ENCODE results near the gene SERINC2. TPM values are rescaled to one million over a fixed set of nuclear protein-coding genes. Genes with fewer than 3 reads are reported as not detected.

The SERINC2 gene
- total and polyA plus RNA-seq, 10 of the 15 experiments (the other 5 are each of a cell fraction or from before 2014, with no cell fraction given): 0.02 to 9.4 (median 0.50) TPM

GRCh38 chr1:31476891-31477846 is 64.2 kb downstream of the SERINC2 start (continued):
- TF ChIP-seq ZBTB40 (IDR thresholded peaks at IDR 0.05; ENCODE audit: borderline replicate concordance) (no peak), FOXK2 (IDR thresholded peaks at IDR 0.05) (no peak), BMI1 (IDR thresholded peaks at IDR 0.05; ENCODE audit: borderline replicate concordance) (peak; percentile 25; the same call in 1 of the 2 replicates), ZNF384 (IDR thresholded peaks at IDR 0.05; ENCODE audit: borderline replicate concordance, low read depth, low read length) (no peak), FOXM1 (IDR thresholded peaks at IDR 0.05; ENCODE audit: low read depth, low read length) (no peak), NR2F1 (conservative IDR thresholded peaks at IDR 0.05) (peak; percentile 87), NFYA (IDR thresholded peaks at IDR 0.05; ENCODE audit: borderline replicate concordance, low read depth, low read length) (no peak), WRNIP1 (IDR thresholded peaks at IDR 0.05; ENCODE audit: borderline replicate concordance, low read depth, low read length) (no peak), KLF5 (IDR thresholded peaks at IDR 0.05; ENCODE audit: partially characterized antibody) (no peak), CEBPZ (IDR thresholded peaks at IDR 0.05; ENCODE audit: low read depth, low read length) (no peak), ELK1 (IDR thresholded peaks at IDR 0.05; ENCODE audit: low read depth, low read length) (no peak), E4F1 (IDR thresholded peaks at IDR 0.05; ENCODE audit: borderline replicate concordance, partially characterized antibody) (no peak), IKZF1 (conservative IDR thresholded peaks at IDR 0.05) (peak; percentile 97), HDGF (IDR thresholded peaks at IDR 0.05) (peak; percentile 70; the same call in 1 of the 2 replicates), MAX (IDR thresholded peaks at IDR 0.05; ENCODE audit: low read depth, low read length) (no peak)
